HG03025 (cell line): ENCODE measurements around the gene DOK5.

Source experiments
- ATAC-seq: cut with Tn5 transposase; IDR thresholded peaks from one replicate; pipeline ENCODE4 v1.9.1; 2021; ENCODE audit warnings: mild to moderate bottlenecking, moderate library complexity; ENCODE audit not compliant: unreplicated experiment, low FRiP score

DOK5 gene

GRCh38 chr20:54510541-54511129, 35.2 kb downstream of the DOK5 start:
- no peak for ATAC-seq

- no peak for ATAC-seq
These were observed 37.3 kb downstream of the DOK5 start for GRCh38 chr20:54512694-54513093.

- no peak for ATAC-seq
These were observed 38.7 kb downstream of the DOK5 start for GRCh38 chr20:54514028-54514607.

GRCh38 chr20:54515793-54516628, 40.6 kb downstream of the DOK5 start:
- ATAC-seq = no peak

- ATAC-seq = no peak
These were observed 42.0 kb downstream of the DOK5 start for GRCh38 chr20:54517241-54517975.

- ATAC-seq = no peak
These were observed 49.5 kb downstream of the DOK5 start for GRCh38 chr20:54524849-54525248.

GRCh38 chr20:54525916-54526590, 50.7 kb downstream of the DOK5 start:
- ATAC-seq = no peak

GRCh38 chr20:54526801-54527200, 51.4 kb downstream of the DOK5 start:
- no peak for ATAC-seq

- ATAC-seq = no peak
These were observed 57.2 kb downstream of the DOK5 start for GRCh38 chr20:54532573-54532972.

- no peak for ATAC-seq
These were observed 58.7 kb downstream of the DOK5 start for GRCh38 chr20:54534101-54534500.

GRCh38 chr20:54535033-54535432, 59.6 kb downstream of the DOK5 start:
- ATAC-seq = no peak

GRCh38 chr20:54535746-54536145, 60.4 kb downstream of the DOK5 start:
- ATAC-seq = no peak

- ATAC-seq = no peak
These were observed 64.2 kb downstream of the DOK5 start for GRCh38 chr20:54539521-54540046.

- ATAC-seq = no peak
These were observed 68.0 kb downstream of the DOK5 start for GRCh38 chr20:54543369-54543768.

- no peak for ATAC-seq
These were observed 70.4 kb downstream of the DOK5 start for GRCh38 chr20:54545676-54546358.

GRCh38 chr20:54548849-54549248, 73.5 kb downstream of the DOK5 start:
- no peak for ATAC-seq

GRCh38 chr20:54549658-54550326, 74.4 kb downstream of the DOK5 start:
- ATAC-seq = no peak

- ATAC-seq = no peak
These were observed 75.5 kb downstream of the DOK5 start for GRCh38 chr20:54550776-54551396.

GRCh38 chr20:54554006-54554405, 78.6 kb downstream of the DOK5 start:
- no peak for ATAC-seq
